ENCODE results near the gene ANKRD34A.
"Not testable (repeated sequence)": the region's sequence is repeated elsewhere in the genome, so short reads cannot be mapped to it uniquely, and the experiment has no call there.

Gene ANKRD34A

GRCh38 chr1:145946477-145946986 is 17.8 kb downstream of the ANKRD34A start:
- DNase-seq (ENCODE audit: low read depth, low spot score) = no peak

DNA sequence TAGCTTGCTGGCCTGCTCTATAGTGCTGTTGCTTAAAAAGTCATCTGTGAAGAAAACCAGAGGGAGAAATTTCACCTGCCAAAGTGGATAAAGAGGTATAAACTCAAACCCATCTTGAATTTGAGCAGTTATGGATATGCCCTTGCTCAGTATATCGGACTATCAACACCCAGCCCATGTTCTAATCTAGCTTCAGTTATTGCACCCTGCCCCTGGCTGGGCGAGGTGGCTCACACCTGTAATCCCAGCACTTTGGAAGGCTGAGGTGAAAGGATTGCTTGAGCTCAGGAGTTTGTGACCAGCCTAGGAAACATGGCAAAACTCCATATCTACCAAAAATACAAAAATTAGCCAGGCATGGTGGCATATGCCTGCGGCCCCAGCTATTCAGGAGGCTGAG is 19.8 kb downstream of the ANKRD34A start:
- DNase-seq (ENCODE audit: low read depth, low spot score) = no peak

GRCh38 chr1:145942871-145943270 is 21.5 kb downstream of the ANKRD34A start:
- DNase-seq (ENCODE audit: low read depth, low spot score) = no peak

DNA sequence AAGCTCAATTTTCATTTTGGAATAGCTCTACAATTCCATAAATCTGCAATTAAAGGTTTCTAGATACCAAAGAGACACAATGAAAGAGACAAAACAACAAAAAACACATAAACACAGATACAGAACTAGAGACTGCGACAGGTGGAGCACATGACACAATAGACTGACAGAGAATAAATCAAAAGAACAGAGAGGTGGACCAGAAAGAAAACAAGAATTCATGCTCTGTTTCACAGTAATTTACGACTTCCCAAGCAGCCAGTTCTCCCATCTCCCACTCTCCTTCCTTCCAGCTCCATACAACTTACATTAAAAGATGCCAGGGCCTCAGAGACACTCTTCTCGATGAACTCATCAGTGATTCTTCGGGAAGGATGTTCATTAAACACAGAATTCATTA is 22.0 kb downstream of the ANKRD34A start:
- no peak for DNase-seq (ENCODE audit: low read depth, low spot score)

DNA sequence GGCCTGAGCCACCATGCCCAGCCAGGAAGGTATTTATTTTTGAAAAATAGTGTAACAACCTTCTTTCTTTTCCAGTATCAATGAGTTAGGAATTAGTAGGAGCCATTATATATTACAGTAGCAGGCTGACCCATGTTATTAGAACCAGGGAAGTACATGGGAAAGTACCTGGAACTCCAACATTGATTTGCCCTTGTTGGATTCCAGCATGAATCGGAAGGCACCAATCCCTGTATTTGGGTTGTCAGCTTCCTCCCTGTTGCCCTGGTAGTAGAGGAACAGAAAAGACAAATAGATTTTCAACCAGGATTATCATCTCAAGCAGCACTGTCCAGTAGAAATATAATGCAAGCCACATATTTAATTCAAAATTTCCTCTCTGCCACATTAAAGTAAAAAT is 26.9 kb downstream of the ANKRD34A start:
- no peak for DNase-seq (ENCODE audit: low read depth, low spot score)

GRCh38 chr1:145936247-145936646 is 28.1 kb downstream of the ANKRD34A start:
- no peak for DNase-seq (ENCODE audit: low read depth, low spot score)

DNA sequence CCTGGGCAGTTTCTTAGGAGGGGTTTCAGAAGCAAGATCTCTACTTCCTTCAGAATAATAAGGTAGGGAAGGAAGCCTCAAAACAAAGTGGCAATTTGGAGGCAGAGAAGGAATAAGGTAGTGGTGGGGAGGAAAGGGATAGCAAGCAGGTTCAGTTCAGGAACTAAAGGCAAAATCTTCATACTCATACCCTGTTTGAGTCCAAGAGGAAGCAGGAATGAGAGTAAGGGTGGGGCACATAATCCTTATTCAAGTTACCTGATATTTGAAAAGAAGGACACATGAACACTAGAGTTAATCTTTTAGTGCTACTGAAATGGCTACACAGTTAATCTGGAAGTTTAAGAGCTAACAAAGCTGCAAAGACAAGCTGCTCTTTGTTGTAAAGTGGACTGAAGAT is 28.7 kb downstream of the ANKRD34A start:
- no peak for DNase-seq (ENCODE audit: low read depth, low spot score)

DNA sequence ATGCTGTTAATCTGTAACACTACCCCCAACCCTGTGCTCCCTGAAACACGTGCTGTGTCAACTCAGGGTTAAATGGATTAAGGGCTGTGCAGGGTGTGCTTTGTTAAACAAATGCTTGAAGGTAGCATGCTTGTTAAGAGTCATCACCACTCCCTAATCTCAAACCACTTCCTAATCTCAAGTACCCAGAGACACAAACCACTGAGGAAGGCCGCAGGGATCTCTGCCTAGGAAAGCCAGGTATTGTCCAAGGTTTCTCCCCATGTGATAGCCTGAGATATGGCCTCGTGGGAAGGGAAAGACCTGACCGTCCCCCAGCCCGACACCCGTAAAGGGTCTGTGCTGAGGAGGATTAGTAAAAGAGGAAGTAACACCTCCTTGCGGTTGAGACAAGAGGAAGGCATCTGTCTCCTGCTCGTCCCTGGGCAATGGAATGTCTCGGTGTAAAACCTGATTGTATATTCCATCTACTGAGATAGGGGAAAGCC is 31.8 kb downstream of the ANKRD34A start:
- DNase-seq (ENCODE audit: low read depth, low spot score) = not testable (repeated sequence)

- no peak for DNase-seq (ENCODE audit: low read depth, low spot score)
Observed at GRCh38 chr1:145927916-145928643, 36.3 kb downstream of the ANKRD34A start.

DNA sequence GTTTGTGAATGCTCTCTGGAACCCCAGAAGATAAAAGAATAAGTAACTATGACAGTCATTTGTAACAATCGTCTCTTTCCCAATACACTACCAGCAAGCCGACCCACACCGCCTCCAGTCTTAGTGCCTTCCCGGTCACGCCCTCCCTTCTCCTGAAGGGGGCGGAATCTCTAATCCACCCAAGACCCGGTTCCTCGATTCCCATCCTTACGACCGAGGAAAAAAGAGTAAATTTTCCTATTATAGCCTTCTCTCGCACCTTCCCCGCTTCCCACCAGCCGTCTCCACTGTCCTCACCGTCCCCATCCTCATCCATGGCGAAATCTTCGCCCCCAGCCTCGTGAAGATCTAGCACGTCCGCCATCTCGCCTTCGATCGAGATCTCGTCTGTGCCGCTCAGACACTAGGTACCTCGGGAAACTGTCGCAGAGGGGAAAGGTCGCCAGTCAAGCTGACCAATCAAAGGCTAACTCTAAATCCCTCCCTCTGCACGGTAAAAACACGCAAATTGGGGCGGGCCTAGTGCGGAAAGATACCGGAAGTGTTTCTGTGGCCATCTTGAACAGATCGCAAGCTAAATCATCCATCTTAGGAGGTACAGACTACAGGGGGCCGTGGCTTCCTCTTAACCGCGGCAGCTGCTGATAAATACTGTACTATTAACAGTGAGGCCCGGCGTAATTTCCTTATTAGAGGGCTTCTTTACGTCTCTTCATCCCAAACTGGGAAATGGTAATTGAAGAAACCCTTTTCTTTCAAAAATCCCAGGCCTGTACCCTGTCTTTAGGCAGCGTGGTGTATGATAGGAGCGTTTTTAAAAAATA is 37.1 kb downstream of the ANKRD34A start, which contains the start of gene RBM8A:
RBM8A (minus strand) TSS at position 422 of the 824 bp plus-strand sequence; CDS start at position 364, 58 bp downstream.
- DNase-seq (ENCODE audit: low read depth, low spot score) = peak; percentile 93

- no peak for DNase-seq (ENCODE audit: low read depth, low spot score)
Observed at GRCh38 chr1:145926686-145927062, 37.7 kb downstream of the ANKRD34A start.

GRCh38 chr1:145922266-145922665 is 42.1 kb downstream of the ANKRD34A start:
- DNase-seq (ENCODE audit: low read depth, low spot score) = no peak

DNA sequence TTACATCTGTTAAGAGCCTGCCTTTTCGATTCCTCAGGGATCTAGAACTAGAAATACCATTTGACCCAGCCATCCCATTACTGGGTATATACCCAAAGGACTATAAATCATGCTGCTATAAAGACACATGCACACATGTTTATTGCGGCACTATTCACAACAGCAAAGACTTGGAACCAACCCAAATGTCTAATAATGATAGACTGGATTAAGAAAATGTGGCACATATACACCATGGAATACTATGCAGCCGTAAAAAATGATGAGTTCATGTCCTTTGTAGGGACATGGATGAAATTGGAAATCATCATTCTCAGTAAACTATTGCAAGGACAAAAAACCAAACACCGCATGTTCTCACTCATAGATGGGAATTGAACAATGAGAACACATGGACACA is 44.1 kb downstream of the ANKRD34A start:
- DNase-seq (ENCODE audit: low read depth, low spot score) = not testable (repeated sequence)

DNA sequence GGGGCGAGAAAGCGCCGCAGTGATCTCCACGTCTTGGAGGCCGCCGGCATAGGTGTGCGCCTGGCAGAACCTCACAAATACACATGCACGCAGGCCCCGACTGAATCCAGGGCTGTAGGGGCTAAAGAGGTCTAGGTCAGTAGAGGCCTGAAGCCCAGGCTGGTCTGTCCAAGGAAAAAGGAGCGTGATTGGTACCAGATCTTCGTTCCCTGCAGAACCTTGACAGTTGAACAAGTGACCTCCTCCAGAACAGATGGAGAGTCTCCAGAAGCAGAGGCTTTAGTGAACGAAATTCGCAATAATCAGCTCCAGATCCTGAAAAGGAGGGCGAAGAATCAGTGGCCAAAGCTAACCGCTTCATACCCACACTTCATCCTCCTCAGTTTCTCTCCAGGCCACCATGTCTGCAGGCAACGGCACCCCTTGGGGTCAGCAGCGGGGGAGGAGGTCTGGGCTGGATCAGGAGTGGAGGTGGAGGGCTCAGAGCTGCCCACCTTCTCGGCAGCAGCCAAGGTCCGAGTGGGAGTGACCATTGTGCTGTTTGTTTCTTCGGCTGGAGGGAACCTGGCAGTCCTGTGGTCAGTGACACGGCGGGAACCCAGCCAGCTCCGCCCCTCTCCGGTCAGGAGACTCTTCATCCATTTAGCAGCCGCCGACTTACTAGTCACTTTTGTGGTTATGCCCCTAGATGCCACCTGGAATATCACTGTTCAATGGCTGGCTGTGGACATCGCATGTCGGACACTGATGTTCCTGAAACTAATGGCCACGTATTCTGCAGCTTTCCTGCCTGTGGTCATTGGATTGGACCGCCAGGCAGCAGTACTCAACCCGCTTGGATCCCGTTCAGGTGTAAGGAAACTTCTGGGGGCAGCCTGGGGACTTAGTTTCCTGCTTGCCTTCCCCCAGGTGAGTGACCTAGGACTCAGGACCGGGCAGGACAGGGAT is 45.1 kb downstream of the ANKRD34A start:
- no peak for DNase-seq (ENCODE audit: low read depth, low spot score)

DNA sequence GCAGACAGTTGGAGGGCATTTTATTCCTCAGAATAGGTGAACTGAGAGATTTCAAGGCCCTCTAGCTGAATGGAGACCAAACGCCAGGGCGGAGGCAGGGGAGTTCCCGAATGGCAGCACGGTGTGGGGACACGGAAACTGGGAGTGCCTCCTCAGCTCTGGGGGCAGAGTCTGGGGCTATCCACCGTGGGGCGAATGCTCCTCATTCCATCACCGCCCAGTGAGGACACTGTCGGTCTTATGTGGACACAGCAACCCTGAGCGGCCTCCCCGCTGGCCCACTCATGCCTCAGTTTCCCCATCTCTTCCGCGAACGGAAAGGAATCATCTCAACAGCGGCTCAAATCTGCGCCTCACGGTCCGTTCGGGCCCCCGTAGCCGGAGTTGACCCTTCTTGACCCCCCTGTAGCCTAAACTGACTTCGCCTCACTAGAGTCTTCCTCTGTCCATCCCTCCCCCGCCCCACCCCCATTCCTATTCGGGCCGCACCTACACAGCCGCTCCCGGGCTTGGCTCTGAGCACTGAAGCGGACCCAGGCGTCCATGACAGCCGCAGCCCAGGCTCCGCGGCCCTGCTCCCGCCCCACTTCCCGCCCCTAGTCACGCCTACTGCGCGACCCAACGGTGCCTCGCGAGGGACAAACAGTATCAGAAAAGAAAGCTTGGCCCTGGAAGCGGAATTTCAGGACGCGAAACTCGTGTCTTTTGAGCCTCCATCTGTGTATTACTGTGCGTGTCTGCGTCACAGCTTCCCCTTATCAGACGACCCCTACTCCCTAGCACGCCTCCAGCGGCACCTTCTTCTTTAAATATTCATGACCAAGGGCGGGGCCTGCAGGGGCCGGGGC is 46.0 kb downstream of the ANKRD34A start, which contains the start of gene PEX11B:
PEX11B (minus strand) TSS at position 574 of the 848 bp plus-strand sequence; CDS start at position 545, 29 bp downstream.
- peak; percentile 87 for DNase-seq (ENCODE audit: low read depth, low spot score)

DNA sequence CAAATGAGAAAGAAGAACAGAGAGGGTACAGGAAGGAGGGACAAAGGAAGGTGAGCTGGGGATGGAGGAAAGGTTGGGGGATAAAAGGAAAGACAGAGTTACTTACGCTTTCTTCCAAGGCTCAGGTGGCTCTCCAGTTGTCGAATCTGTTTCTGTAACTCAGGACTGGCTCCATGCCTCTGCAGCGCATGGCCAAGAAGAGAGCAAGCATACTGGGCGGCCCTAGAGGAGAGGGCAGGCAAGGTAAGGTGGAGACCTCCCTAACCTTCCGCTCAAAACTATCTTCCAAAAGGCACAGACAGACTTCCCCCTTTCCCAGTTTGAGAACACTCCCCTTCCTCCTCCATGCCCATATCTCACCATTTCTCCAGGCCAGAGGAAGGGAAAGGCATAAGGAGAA is 46.8 kb downstream of the ANKRD34A start:
- no peak for DNase-seq (ENCODE audit: low read depth, low spot score)

DNA sequence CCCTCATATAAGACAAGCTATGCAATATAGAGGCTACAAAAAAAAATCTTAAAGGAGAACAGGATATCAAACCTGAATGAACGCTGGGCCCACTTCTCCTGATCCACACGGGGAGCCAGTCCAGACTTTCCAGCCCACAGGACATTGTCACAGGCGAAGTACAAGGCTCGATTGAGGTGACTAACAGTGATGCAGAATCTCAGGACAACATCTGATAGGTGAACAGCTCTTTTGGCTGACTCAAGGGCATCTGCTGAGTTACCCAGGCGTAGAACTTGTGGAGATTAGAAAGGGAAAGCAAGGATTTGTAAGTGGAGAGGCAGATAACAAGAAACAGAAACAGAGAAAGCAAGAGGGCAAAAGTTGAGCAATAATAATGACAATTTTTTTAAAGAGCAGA is 47.6 kb downstream of the ANKRD34A start:
- no peak for DNase-seq (ENCODE audit: low read depth, low spot score)

DNA sequence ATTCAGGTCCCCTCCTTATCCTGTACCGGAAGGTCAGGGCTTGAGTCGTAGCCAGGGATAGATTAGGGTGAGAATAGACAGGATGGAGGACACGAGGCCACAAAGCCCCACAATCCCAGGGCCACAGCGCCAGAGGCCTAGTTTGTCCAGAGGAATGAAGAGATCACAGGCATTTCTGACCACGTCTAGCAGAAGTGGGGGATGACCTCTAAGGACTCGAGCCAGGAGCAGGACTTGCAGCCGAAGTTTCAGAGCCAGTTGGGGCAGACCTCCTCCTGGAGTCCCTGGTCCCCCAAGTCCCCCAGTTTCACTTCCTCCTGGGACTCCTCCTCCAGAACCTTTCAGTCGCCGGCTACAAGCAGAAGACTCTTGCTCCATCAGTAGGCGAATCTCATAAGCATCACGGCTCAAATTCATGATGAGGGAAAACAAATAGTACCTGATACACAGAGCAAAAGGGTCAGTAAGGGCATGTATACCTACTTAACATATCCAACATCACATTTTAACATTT is 52.2 kb downstream of the ANKRD34A start:
- no peak for DNase-seq (ENCODE audit: low read depth, low spot score)
